Caki2 (cell line): ENCODE results near the gene PDE3B. TPM values are rescaled to one million over a fixed set of nuclear protein-coding genes. Genes with fewer than 3 reads are reported as not detected.
"Not testable (repeated sequence)": the region's sequence is repeated elsewhere in the genome, so short reads cannot be mapped to it uniquely, and the experiment has no call there.

Experiments
- DNase-seq: peaks from one replicate; pipeline ENCODE4 v3.0.0-alpha.2; 2015; ENCODE audit warnings: low read depth
- in situ Hi-C: cut with HindIII; loops from 2 replicates; pipeline ENCODE4 v1.10.0; 2016; ENCODE audit warnings: low sequenced_read_pairs, low pct_unique_long_range_greater_than_20kb, mixed read lengths
- total RNA-seq: library from RNA; depleted of rRNA; stranded (reverse); fragments of >200 nt; shearing (Covaris generic); gene quantifications from 2 replicates; pipeline ENCODE4 v1.2.3, GENCODE V29; 2014; ENCODE audit warnings: low replicate concordance

PDE3B gene
- total RNA-seq, 1 experiment from 2014 or later: 0.54 TPM

- DNase-seq: no peak
- in situ Hi-C loops: no loop called here
Measured at GRCh38 chr11:14668731-14669301, 25.2 kb downstream of the PDE3B start.

- in situ Hi-C loops: no loop called here
- DNase-seq: no peak
Measured at GRCh38 chr11:14669499-14669898, 25.9 kb downstream of the PDE3B start.

GRCh38 chr11:14669958-14670357, 26.4 kb downstream of the PDE3B start:
- in situ Hi-C loops: no loop called here
- DNase-seq: no peak

GRCh38 chr11:14672635-14673034, 29.0 kb downstream of the PDE3B start:
- in situ Hi-C loops: no loop called here
- DNase-seq: no peak

- in situ Hi-C loops: no loop called here
- no peak for DNase-seq
Measured at GRCh38 chr11:14673421-14673820, 29.8 kb downstream of the PDE3B start.

- in situ Hi-C loops: no loop called here
- no peak for DNase-seq
Measured at GRCh38 chr11:14673824-14674405, 30.3 kb downstream of the PDE3B start.

- in situ Hi-C loops: no loop called here
- DNase-seq: no peak
Measured at GRCh38 chr11:14676068-14676467, 32.5 kb downstream of the PDE3B start.

GRCh38 chr11:14677146-14677545, 33.5 kb downstream of the PDE3B start:
- in situ Hi-C loops: no loop called here

GRCh38 chr11:14678350-14678749, 34.7 kb downstream of the PDE3B start:
- DNase-seq: no peak
- in situ Hi-C loops: no loop called here

More at GRCh38 chr11:14677146-14677545, 33.5 kb downstream of the PDE3B start:
- DNase-seq: no peak

- in situ Hi-C loops: no loop called here
- no peak for DNase-seq
Measured at GRCh38 chr11:14679662-14680061, 36.1 kb downstream of the PDE3B start.

- in situ Hi-C loops, DNase-seq: not testable (repeated sequence)
Measured at GRCh38 chr11:14684234-14684915, 40.8 kb downstream of the PDE3B start.

GRCh38 chr11:14687456-14687855, 43.9 kb downstream of the PDE3B start:
- no peak for DNase-seq
- in situ Hi-C loops: no loop called here

GRCh38 chr11:14687943-14688627, 44.5 kb downstream of the PDE3B start:
- in situ Hi-C loops: no loop called here
- DNase-seq: no peak

- in situ Hi-C loops, DNase-seq: not testable (repeated sequence)
Measured at GRCh38 chr11:14695656-14696055, 52.1 kb downstream of the PDE3B start.

GRCh38 chr11:14698771-14699170, 55.2 kb downstream of the PDE3B start:
- no peak for DNase-seq
- in situ Hi-C loops: no loop called here

- no peak for DNase-seq
- in situ Hi-C loops: no loop called here
Measured at GRCh38 chr11:14700593-14700992, 57.0 kb downstream of the PDE3B start.

GRCh38 chr11:14702760-14703159, 59.2 kb downstream of the PDE3B start:
- in situ Hi-C loops: no loop called here

GRCh38 chr11:14703731-14704130, 60.1 kb downstream of the PDE3B start:
- in situ Hi-C loops: no loop called here
- DNase-seq: no peak

More at GRCh38 chr11:14702760-14703159, 59.2 kb downstream of the PDE3B start:
- no peak for DNase-seq

GRCh38 chr11:14705067-14705466, 61.5 kb downstream of the PDE3B start:
- in situ Hi-C loops: no loop called here
- DNase-seq: no peak
